Osteocyte (in vitro differentiated cells): ENCODE results near the gene NKAIN2. TPM values are rescaled to one million over a fixed set of nuclear protein-coding genes. Genes with fewer than 3 reads are reported as not detected.

ENCODE experiments used
- DNase-seq: peaks from one replicate; pipeline ENCODE4 v3.0.0; 2021; ENCODE audit warnings: mixed read lengths; ENCODE audit not compliant: unreplicated experiment; ENCODE audit errors: extremely low spot score
- H3K27ac Mint-ChIP-seq: one replicate; pipeline ENCODE4 v1.8.0; 2021; ENCODE audit warnings: mild to moderate bottlenecking, mixed read lengths; ENCODE audit not compliant: unreplicated experiment
- H3K27me3 Mint-ChIP-seq: one replicate; pipeline ENCODE4 v1.8.0; 2021; ENCODE audit warnings: mixed read lengths; ENCODE audit not compliant: unreplicated experiment
- H3K36me3 Mint-ChIP-seq: one replicate; pipeline ENCODE4 v1.8.0; 2021; ENCODE audit warnings: mixed read lengths; ENCODE audit not compliant: unreplicated experiment
- H3K4me1 Mint-ChIP-seq: one replicate; pipeline ENCODE4 v1.8.0; 2021; ENCODE audit warnings: mixed read lengths; ENCODE audit not compliant: unreplicated experiment
- H3K4me3 Mint-ChIP-seq: one replicate; pipeline ENCODE4 v1.8.0; 2021; ENCODE audit warnings: mild to moderate bottlenecking, moderate library complexity, mixed read lengths; ENCODE audit not compliant: unreplicated experiment
- H3K9me3 Mint-ChIP-seq: one replicate; pipeline ENCODE4 v1.8.0; 2021; ENCODE audit warnings: mixed read lengths; ENCODE audit not compliant: unreplicated experiment
- CTCF ChIP-seq: fragments of 200-600 bp; sonication (generic); IDR thresholded peaks from 2 replicates; pipeline ENCODE4 v1.5.0; 2021; ENCODE audit warnings: antibody characterized with exemption, mild to moderate bottlenecking, moderate library complexity
- total RNA-seq: library from RNA; stranded (reverse); gene quantifications from 2 replicates; pipeline ENCODE4 v1.2.1, GENCODE V29; 2021

Gene NKAIN2
- total RNA-seq, 1 donor from 2014 or later, result 17.8 TPM

GRCh38 chr6:123784330-123784729 lies 19.3 kb upstream of the NKAIN2 start:
- DNase-seq, result no peak
- H3K27me3 Mint-ChIP-seq, result no peaks in the 10 kb centered on the region
- no peak overlapping the region for H3K4me3 Mint-ChIP-seq
- no peak overlapping the region for H3K27ac Mint-ChIP-seq
- TF ChIP-seq CTCF, result no peak
- H3K4me1 Mint-ChIP-seq, result peaks cover 14% of the 10 kb centered on the region
- no peaks in the 10 kb centered on the region for H3K36me3 Mint-ChIP-seq
- H3K9me3 Mint-ChIP-seq, result no peaks in the 10 kb centered on the region

DNA sequence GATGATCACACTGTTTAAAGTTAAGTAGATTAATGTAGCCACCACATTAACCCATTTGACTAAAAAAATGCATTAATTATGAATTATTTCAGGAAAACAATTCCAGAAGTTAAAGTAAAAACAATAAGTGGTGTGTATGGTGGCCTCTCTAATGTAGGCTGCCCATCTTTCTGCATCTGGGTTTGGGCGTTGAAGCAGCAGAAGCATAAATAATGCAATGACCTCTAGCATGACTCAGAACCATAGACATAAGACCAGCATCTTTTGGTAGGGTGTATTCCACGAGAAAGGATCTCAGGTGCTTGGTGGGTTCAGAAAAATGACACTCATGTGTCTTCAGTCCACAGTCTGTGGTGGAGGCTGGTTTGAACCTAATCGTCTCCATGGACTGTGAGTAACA lies 18.6 kb upstream of the NKAIN2 start:
- no peaks in the 10 kb centered on the region for H3K9me3 Mint-ChIP-seq
- TF ChIP-seq CTCF, result no peak

DNA sequence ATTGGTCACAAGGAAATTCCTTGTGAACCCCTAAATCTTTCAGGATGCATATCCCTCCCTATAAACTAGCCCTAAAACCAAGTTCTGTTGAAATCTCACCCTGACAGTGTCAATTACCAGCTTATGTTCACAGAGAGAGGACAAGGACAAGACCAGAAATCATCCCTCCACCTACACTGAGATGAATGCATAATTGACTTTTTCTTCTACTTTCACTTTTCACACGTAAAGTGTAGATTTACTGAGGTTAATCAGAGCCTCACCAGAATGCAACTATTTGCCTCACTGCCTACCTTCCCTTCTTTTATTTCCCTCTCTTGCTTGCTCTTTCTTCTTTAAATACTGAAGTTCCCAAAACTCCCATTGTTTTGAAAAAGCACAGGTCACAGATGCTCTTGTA lies 15.3 kb upstream of the NKAIN2 start:
- TF ChIP-seq CTCF, result no peak
- Mint-ChIP-seq H3K9me3 (no peaks in the 10 kb centered on the region), H3K4me3 (no peak overlapping the region), H3K27me3 (no peaks in the 10 kb centered on the region), H3K36me3 (no peaks in the 10 kb centered on the region), H3K27ac (no peak overlapping the region), H3K4me1 (peaks cover 2% of the 10 kb centered on the region)
- no peak for DNase-seq

More for the DNA sequence above, 18.6 kb upstream of the NKAIN2 start:
- Mint-ChIP-seq H3K36me3 (no peaks in the 10 kb centered on the region), H3K27ac (no peak overlapping the region), H3K4me1 (peaks cover 8% of the 10 kb centered on the region), H3K27me3 (no peaks in the 10 kb centered on the region), H3K4me3 (no peak overlapping the region)
- no peak for DNase-seq

DNA sequence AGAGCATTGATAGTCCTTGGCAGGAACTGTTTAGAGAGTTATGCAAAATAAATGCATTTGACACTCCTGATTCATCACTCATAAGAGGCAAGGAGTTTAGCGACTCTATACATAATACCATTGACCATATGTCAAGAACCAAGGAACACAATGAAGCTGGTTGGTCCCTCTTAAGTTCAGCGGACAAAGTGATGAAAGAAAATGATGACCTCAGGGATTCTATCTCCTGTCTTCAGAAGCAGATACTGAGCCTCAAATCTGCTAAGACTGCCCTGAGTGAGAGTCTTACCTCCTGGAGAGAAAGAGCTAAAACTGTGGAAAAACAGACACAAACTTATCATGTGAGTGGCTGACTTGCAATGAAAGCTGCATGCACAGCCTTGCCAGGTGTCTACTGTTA lies 9.5 kb upstream of the NKAIN2 start:
- H3K9me3 Mint-ChIP-seq, result peaks cover 17% of the 10 kb centered on the region
- H3K27ac Mint-ChIP-seq, result no peak overlapping the region
- peaks cover 4% of the 10 kb centered on the region for H3K36me3 Mint-ChIP-seq
- no peaks in the 10 kb centered on the region for H3K27me3 Mint-ChIP-seq
- DNase-seq, result no peak
- TF ChIP-seq CTCF, result no peak
- H3K4me3 Mint-ChIP-seq, result no peak overlapping the region
- no peaks in the 10 kb centered on the region for H3K4me1 Mint-ChIP-seq

- Mint-ChIP-seq H3K4me1 (no peaks in the 10 kb centered on the region), H3K4me3 (no peak overlapping the region), H3K27ac (no peak overlapping the region), H3K36me3 (peaks cover 4% of the 10 kb centered on the region), H3K9me3 (peaks cover 17% of the 10 kb centered on the region), H3K27me3 (no peaks in the 10 kb centered on the region)
- TF ChIP-seq CTCF, result no peak
- no peak for DNase-seq
Measured at GRCh38 chr6:123794799-123795198, 8.9 kb upstream of the NKAIN2 start.
